Measurements from ENCODE around the gene SSX7.
"Not testable (repeated sequence)": the region's sequence is repeated elsewhere in the genome, so short reads cannot be mapped to it uniquely, and the experiment has no call there.

Gene SSX7
- 0 reads per million in 9 experiments for total RNA-seq

DNA sequence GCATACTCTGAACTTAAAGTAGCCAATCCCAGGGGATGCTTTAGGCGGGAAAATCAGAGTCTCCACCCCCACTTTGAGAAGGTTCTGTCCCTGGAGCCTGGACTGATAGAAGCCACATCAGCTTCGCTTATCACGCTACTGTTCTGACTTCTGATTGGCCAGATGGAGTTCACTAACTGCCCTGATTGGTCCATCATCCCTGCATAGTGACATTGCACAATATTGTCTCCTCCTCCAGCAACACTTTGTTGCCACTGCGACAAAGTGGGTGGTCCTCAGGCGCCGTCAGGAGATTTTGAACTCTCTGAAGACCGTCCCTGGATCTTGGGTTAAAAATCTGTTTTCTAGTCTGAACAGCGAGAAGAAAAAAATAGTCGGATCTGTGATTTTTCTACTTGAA, at the start of gene SSX7:
Gene SSX7 (minus strand): TSS at position 101 of the 400 bp plus-strand sequence. CDS start 1,428 bp downstream, outside the sequence.
- not testable (repeated sequence) for DNase-seq; H3K36me3 Mint-ChIP-seq (ENCODE audit: insufficient read depth); ATAC-seq (replicated peaks); H3K4me1 Mint-ChIP-seq (ENCODE audit: low read depth in 2 of 2); H3K9me3 Mint-ChIP-seq; H3K27ac Mint-ChIP-seq; H3K4me3 Mint-ChIP-seq
- H3K27me3 Mint-ChIP-seq, result peaks cover 11 to 13% of the 10 kb centered on the region in 2 donors

- not testable (repeated sequence) for H3K4me1 Mint-ChIP-seq (ENCODE audit: low read depth in 2 of 2); ATAC-seq (replicated peaks); H3K27me3 Mint-ChIP-seq; DNase-seq; H3K4me3 Mint-ChIP-seq; H3K27ac Mint-ChIP-seq; H3K9me3 Mint-ChIP-seq; H3K36me3 Mint-ChIP-seq (ENCODE audit: insufficient read depth)
Observed at GRCh38 chrX:52692034-52692433, 37.3 kb upstream of the SSX7 start.

DNA sequence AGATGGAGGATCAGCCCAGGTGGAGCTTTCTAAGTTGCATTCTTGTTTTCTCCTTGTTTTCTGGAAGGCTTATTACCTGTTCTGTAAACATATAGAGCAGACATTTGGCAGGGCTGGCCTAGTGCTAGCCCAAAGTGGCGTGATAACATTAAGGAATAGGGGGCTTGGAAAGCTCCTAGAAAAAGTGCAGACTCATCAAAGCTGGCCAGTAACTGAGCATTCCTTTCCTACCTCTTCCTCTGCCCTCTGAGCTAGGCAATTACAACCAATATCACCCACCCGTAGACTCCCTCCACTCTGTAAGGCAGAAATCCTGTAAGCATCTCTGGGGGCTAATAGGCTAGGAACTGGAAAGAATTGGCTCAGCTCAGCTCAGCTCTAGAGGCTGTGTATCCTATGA, 7.5 kb upstream of the SSX7 start:
- ATAC-seq (replicated peaks); H3K9me3 Mint-ChIP-seq; H3K27me3 Mint-ChIP-seq; H3K4me1 Mint-ChIP-seq (ENCODE audit: low read depth in 2 of 2); DNase-seq; H3K4me3 Mint-ChIP-seq; H3K36me3 Mint-ChIP-seq (ENCODE audit: insufficient read depth); H3K27ac Mint-ChIP-seq: not testable (repeated sequence)

GRCh38 chrX:52655475-52655874, 775 bp upstream of the SSX7 start:
- DNase-seq; H3K36me3 Mint-ChIP-seq (ENCODE audit: insufficient read depth); H3K9me3 Mint-ChIP-seq; H3K4me3 Mint-ChIP-seq; ATAC-seq (replicated peaks); H3K4me1 Mint-ChIP-seq (ENCODE audit: low read depth in 2 of 2); H3K27ac Mint-ChIP-seq: not testable (repeated sequence)
- peaks cover 11 to 13% of the 10 kb centered on the region in 2 donors for H3K27me3 Mint-ChIP-seq

DNA sequence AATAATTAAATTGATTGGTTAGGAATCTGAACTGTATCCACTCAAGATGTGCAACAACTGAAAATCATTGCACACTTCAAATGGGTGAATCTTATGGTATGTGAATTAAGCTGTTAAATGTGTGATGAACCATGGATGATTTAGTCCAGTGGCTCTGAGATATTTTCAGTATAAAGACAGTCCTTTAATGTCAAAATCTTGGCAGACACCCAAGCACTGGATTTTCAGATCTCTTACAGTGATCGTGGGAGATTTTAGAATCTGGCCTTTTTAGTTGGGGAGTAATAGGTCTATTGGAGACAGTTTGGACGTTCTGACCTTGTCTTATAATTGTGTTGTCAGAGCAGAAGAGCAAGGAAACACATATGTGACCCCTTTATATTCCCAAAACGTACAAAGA, 4.0 kb downstream of the SSX7 start:
- DNase-seq; H3K9me3 Mint-ChIP-seq; H3K36me3 Mint-ChIP-seq (ENCODE audit: insufficient read depth); ATAC-seq (replicated peaks); H3K4me3 Mint-ChIP-seq; H3K27ac Mint-ChIP-seq; H3K4me1 Mint-ChIP-seq (ENCODE audit: low read depth in 2 of 2): not testable (repeated sequence)
- peaks cover 18 to 19% of the 10 kb centered on the region in 2 donors for H3K27me3 Mint-ChIP-seq

DNA sequence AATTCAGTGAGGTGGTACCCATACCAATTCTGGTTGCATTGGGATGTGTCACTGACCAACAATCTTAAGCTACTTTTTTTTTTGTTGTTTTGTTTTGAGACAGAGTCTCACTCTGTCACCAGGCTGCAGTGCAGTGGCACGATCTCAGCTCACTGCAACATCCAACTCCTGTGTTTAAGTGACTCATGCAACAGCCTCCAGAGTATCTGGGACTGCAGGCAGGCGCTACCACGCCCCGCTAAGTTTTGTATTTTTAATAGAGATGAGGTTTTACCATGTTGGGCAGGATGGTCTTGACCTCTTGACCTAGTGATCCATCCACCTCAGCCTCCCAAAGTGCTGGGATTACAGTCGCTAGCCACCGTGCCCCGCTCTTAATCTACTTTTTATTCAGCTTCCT, 5.7 kb downstream of the SSX7 start:
- H3K4me1 Mint-ChIP-seq (ENCODE audit: low read depth in 2 of 2); H3K4me3 Mint-ChIP-seq; DNase-seq; ATAC-seq (replicated peaks); H3K9me3 Mint-ChIP-seq; H3K36me3 Mint-ChIP-seq (ENCODE audit: insufficient read depth); H3K27ac Mint-ChIP-seq: not testable (repeated sequence)
- peaks cover 18 to 24% of the 10 kb centered on the region in 2 donors for H3K27me3 Mint-ChIP-seq

DNA sequence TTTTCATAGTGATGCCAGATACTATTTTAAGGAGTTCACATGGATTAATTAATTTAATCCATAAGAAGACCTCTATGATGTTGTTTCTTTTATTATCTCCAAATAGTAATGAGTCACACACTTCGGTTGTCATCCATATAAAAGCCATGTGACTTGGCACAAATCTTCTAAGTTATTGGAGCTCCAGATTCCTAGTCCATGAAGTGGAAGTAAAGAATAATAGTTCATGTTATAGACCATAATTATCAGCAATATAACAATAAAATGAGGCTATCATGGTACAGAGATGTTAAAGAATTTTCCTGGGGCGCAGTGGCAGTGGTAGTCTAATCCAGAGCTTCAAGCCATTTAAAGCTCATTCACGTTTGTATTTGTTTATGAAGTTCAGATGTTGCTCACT, 26.2 kb downstream of the SSX7 start:
- H3K27ac Mint-ChIP-seq; H3K36me3 Mint-ChIP-seq (ENCODE audit: insufficient read depth); ATAC-seq (replicated peaks); H3K9me3 Mint-ChIP-seq; H3K4me1 Mint-ChIP-seq (ENCODE audit: low read depth in 2 of 2); DNase-seq; H3K4me3 Mint-ChIP-seq: not testable (repeated sequence)
- H3K27me3 Mint-ChIP-seq, result peaks cover 6 to 23% of the 10 kb centered on the region in 2 donors

GRCh38 chrX:52620661-52621060, 34.0 kb downstream of the SSX7 start:
- peaks cover 0 to 13% of the 10 kb centered on the region in 2 donors for H3K27me3 Mint-ChIP-seq
- ATAC-seq (replicated peaks); H3K9me3 Mint-ChIP-seq; H3K36me3 Mint-ChIP-seq (ENCODE audit: insufficient read depth); DNase-seq; H3K4me3 Mint-ChIP-seq; H3K27ac Mint-ChIP-seq; H3K4me1 Mint-ChIP-seq (ENCODE audit: low read depth in 2 of 2): not testable (repeated sequence)

- Mint-ChIP-seq H3K36me3 (ENCODE audit: insufficient read depth) (no peaks in the 10 kb centered on the region), H3K4me3 (no peak overlapping the region), H3K9me3 (no peaks in the 10 kb centered on the region), H3K27me3 (peaks cover 8 to 17% of the 10 kb centered on the region in 2 donors), H3K27ac (no peak overlapping the region), H3K4me1 (ENCODE audit: low read depth in 2 of 2) (no peaks in the 10 kb centered on the region)
- DNase-seq, result no peak
- no peak for ATAC-seq (replicated peaks)
Observed at GRCh38 chrX:52608961-52609360, 45.7 kb downstream of the SSX7 start.

- H3K4me1 Mint-ChIP-seq (ENCODE audit: low read depth in 2 of 2); DNase-seq; H3K9me3 Mint-ChIP-seq; H3K36me3 Mint-ChIP-seq (ENCODE audit: insufficient read depth); H3K27ac Mint-ChIP-seq; ATAC-seq (replicated peaks); H3K4me3 Mint-ChIP-seq: not testable (repeated sequence)
- H3K27me3 Mint-ChIP-seq, result peaks cover 13 to 20% of the 10 kb centered on the region in 2 donors
Observed at GRCh38 chrX:52603151-52603550, 51.5 kb downstream of the SSX7 start.

- H3K9me3 Mint-ChIP-seq, result no peaks in the 10 kb centered on the region
- H3K4me1 Mint-ChIP-seq (ENCODE audit: low read depth in 2 of 2), result no peaks in the 10 kb centered on the region
- no peak overlapping the region for H3K27ac Mint-ChIP-seq
- H3K4me3 Mint-ChIP-seq, result no peak overlapping the region
- peaks cover 5 to 19% of the 10 kb centered on the region in 2 donors for H3K27me3 Mint-ChIP-seq
- DNase-seq (no peak), ATAC-seq (replicated peaks) (no peak)
- no peaks in the 10 kb centered on the region for H3K36me3 Mint-ChIP-seq (ENCODE audit: insufficient read depth)
Observed at GRCh38 chrX:52598886-52599285, 55.8 kb downstream of the SSX7 start.

DNA sequence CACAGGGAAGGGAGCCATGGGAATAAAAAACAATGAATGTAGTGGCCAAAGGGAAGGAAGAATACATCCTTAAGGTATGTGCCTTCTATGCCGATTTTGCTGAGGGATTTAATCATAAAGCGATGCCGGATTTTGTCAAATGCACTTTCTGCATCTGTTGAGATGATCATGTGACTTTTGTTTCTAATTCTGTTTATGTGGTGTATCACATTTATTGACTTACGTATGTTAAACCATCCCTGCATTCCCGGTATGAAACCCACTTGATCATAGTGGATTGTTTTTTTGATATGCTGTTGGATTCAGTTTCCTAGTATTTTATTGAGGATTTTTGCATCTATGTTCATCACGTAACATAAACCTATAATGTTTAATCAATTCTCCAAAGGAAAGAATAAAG, 60.0 kb downstream of the SSX7 start:
- H3K9me3 Mint-ChIP-seq, result no peaks in the 10 kb centered on the region
- no peak for ATAC-seq (replicated peaks)
- H3K36me3 Mint-ChIP-seq (ENCODE audit: insufficient read depth), result no peaks in the 10 kb centered on the region
- no peak overlapping the region for H3K4me3 Mint-ChIP-seq
- no peaks in the 10 kb centered on the region for H3K4me1 Mint-ChIP-seq (ENCODE audit: low read depth in 2 of 2)
- peaks cover 5 to 19% of the 10 kb centered on the region in 2 donors for H3K27me3 Mint-ChIP-seq
- H3K27ac Mint-ChIP-seq, result no peak overlapping the region
- no peak for DNase-seq

All from effector memory CD8-positive, alpha-beta T cell (primary cell).